PFSK-1 (cell line): ENCODE results near the gene ANO1.

Source experiments
- FOXP2 ChIP-seq: optimal IDR thresholded peaks from 2 replicates; pipeline ENCODE3; 2011; ENCODE audit warnings: borderline replicate concordance, control low read depth, inconsistent platforms; ENCODE audit not compliant: insufficient read depth; ENCODE audit errors: extremely low read length, extremely low read depth
- POLR2AphosphoS5 ChIP-seq: IDR thresholded peaks from 2 replicates; pipeline ENCODE4 v1.6.1; 2012; ENCODE audit warnings: low read depth, mild to moderate bottlenecking, control low read depth, low read length, moderate library complexity
- REST ChIP-seq, 2 experiments: IDR thresholded peaks; 2 replicates each; pipeline versions ENCODE4 v1.6.1 to v1.8.0; 2011 to 2012; ENCODE audit warnings: low read depth in 2 of 2, low read length in 2 of 2, control low read depth in 1 of 2, inconsistent platforms in 1 of 2, mild to moderate bottlenecking in 1 of 2, moderate library complexity in 1 of 2; ENCODE audit not compliant: insufficient read depth in 1 of 2
- SIN3A ChIP-seq: IDR thresholded peaks from 2 replicates; pipeline ENCODE4 v1.6.1; 2012; ENCODE audit warnings: mild to moderate bottlenecking, low read length, moderate library complexity, borderline replicate concordance; ENCODE audit not compliant: insufficient read depth
- TAF1 ChIP-seq: IDR thresholded peaks from 2 replicates; pipeline ENCODE4 v1.6.1; 2012; ENCODE audit warnings: low read length, control low read depth, borderline replicate concordance; ENCODE audit not compliant: insufficient read depth

ANO1 gene

GRCh38 chr11:70156291-70157037 lies 78.3 kb downstream of the ANO1 start:
- TF ChIP-seq POLR2AphosphoS5 (no peak), FOXP2 (no peak), REST (IDR thresholded peaks at IDR 0.05; ENCODE audit: insufficient read depth in 1 of 2, low read depth in 2 of 2, low read length in 2 of 2) (no peak), SIN3A (no peak), TAF1 (no peak)

DNA sequence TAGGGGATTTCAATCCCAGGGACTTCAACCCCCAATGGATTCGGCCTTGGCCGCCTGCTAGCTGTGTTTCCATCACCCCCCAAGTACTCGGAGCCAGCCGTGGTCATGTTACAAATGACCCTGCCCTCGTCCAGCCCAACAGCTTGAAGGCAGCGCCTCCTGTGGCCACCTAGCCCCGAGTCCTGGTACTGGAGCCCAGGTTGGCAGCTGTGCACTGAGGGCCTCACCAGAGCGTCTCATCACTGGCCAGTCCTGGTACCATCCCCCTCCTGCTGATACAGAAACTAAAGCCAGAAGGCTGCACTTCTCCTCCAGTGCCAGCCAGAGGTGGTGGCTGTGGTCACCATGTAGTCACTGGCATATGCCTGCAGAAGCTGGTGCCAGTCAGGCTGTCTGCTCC lies 80.1 kb downstream of the ANO1 start:
- TF ChIP-seq FOXP2 (no peak), POLR2AphosphoS5 (no peak), REST (IDR thresholded peaks at IDR 0.05; ENCODE audit: insufficient read depth in 1 of 2, low read depth in 2 of 2, low read length in 2 of 2) (no peak), TAF1 (no peak), SIN3A (no peak)

GRCh38 chr11:70158757-70159389 lies 80.8 kb downstream of the ANO1 start:
- TF ChIP-seq FOXP2 (no peak), TAF1 (no peak)

GRCh38 chr11:70159627-70160570 lies 81.8 kb downstream of the ANO1 start:
- TF ChIP-seq REST (IDR thresholded peaks at IDR 0.05; ENCODE audit: insufficient read depth in 1 of 2, low read depth in 2 of 2, low read length in 2 of 2) (no peak), TAF1 (no peak)

- TF ChIP-seq POLR2AphosphoS5, result no peak
- TF ChIP-seq REST (IDR thresholded peaks at IDR 0.05; ENCODE audit: insufficient read depth in 1 of 2, low read depth in 2 of 2, low read length in 2 of 2), result no peak
- no peak for TF ChIP-seq FOXP2
- TF ChIP-seq TAF1, result no peak
- no peak for TF ChIP-seq SIN3A
Measured at GRCh38 chr11:70161043-70161625, 83.0 kb downstream of the ANO1 start.
